GM21515 (cell line): Measurements from ENCODE around the gene NSG2.
A peak's percentile ranks its signal among the peaks of the same experiment; 100 is the strongest.
"Not testable (repeated sequence)": the region's sequence is repeated elsewhere in the genome, so short reads cannot be mapped to it uniquely, and the experiment has no call there.

Experiments
- ATAC-seq: cut with Tn5 transposase; IDR thresholded peaks from one replicate; pipeline ENCODE4 v1.9.1; 2021; ENCODE audit not compliant: unreplicated experiment

Gene NSG2

DNA sequence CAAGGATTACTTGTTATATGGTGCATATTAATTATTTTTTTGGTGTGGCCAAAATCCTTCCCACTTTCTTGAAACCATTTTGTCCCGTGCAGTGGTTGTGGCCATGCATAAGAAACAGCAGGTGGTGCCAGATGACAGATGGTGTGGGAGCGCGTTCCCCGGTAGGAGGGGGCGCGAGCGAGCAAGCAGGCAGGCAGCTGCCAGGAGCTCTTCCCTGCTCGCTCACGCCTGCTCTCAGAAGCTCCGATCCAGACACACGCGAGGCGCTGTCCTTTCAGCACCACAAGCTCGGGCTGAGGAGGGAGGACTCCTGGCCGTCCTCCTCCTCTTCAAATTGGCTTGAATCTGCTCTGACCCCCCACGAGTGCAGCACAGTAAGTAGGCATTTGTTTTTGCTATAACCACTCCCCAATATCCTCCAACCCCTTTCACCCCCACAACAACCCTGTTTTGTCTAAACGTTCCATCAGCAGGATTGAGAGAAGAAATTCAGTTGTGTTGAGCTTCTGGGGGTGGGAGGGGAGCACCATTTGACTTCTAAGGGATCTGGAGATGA, at the start of gene NSG2:
Gene NSG2, plus strand, starts transcription at position 237 of the 556 bp plus-strand sequence. CDS start 1,050 bp downstream, outside the sequence.
- ATAC-seq = peak; percentile 93

DNA sequence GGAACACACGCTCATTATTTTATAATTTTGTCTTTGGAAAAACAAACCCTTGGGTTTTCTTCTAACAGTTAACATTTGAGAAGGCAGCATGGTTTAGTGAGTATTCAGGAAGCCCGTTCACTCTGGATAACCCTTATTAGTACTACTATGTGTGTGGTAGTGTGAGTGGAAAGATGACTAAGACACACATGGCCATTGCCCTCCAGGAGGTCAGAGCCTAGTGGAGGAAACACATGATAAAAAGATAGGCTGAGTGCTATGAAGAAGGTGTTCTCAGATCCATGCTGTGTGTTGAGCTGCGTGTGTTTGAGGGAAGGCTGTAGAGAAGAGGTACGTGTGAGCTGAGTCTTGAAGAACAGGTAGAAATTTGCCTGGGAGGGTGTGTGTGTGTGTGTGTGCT, 48.2 kb upstream of the NSG2 start:
- no peak for ATAC-seq

GRCh38 chr5:173998531-173998930, 47.0 kb upstream of the NSG2 start:
- ATAC-seq = no peak

GRCh38 chr5:174000076-174000475, 45.4 kb upstream of the NSG2 start:
- ATAC-seq = no peak

DNA sequence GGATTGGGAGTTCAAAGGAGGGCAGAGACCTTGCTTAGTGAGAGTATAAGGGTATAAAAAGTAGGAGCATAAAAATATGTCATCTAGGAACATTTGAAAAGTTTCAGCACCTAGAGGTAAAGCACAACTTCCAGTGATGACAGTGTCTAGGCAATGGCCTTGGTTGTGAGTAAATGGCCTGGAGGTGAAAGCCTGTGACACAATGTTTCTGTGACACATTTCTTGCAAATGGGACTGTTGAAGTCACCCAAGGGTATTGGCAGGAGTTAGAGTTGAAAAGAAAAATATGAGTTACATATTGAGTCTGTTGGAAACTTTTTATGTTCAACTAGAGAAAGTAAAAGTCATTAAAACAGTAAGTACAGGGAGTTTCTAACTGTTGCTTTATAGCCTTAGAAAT, 41.7 kb upstream of the NSG2 start:
- no peak for ATAC-seq

- ATAC-seq = no peak
Measured at GRCh38 chr5:174008922-174009321, 36.6 kb upstream of the NSG2 start.

DNA sequence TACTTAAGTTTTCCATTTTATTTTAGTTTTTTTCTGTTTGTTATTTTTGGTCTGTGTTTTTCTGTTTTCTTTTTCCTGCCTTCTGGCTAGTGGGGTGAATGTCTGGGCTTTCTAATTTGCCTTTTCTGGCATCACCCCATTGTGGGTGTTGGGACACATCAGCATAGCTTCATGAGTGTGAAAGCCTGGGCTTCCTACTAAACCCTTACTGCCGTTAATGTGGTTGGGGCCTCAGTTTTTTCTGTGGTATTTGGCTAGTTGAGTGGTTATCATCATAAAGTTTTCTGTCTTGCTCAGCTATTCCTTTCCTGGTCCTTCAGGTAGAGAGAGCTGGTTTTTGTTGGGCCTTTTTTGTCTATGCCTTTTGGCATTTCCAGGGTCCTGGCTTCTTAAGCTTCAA, 35.1 kb upstream of the NSG2 start:
- no peak for ATAC-seq

DNA sequence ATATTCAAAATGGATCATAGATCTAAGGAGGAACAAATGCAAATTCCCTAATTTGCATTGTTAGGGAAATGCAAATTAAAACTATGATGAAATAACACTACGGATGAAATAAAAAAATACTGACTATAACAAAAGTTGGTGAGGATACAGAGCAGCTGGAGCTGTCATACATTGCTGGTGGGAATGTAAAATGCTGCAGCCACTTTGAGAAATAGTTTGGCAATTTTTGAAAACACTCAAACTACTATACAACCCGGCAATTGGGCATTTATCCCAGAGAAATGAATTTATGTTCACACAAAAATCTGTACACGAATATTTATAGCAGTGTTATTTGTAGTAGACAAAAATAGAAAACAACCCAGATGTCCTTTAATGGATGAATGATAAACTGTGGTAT, 34.1 kb upstream of the NSG2 start:
- ATAC-seq = no peak

DNA sequence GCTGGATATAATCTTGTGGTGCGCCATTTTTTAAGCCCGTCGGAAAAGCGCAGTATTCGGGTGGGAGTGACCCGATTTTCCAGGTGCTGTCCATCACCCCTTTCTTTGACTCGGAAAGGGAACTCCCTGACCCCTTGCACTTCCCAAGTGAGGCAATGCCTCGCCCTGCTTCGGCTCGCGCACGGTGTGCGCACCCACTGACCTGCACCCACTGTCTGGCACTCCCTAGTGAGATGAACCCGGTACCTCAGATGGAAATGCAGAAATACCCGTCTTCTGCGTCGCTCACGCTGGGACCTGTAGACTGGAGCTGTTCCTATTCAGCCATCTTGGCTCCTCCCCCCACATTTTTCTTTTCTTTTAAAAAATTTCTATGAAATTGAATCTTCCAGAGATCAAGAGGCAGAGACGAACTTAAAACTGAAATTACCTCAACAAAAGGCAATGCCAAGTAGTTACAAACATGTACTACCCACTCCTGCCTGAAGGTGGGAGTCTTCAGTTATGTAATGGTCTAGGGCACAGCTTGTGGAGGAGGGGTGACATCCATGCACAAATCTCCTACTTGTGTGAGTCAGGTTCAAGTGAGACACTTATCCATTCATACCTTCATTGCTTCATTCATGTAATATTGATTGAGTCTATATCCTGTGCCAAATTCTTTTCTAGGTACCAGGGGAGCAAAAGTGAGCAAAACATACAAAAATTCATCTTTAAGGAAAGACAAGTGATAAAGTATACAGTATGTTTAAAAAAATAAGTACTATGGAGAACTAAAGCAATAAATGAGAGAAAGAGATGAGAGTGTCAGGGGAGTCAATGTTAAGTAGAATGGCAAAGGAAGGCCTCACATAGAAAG, 25.2 kb upstream of the NSG2 start:
- ATAC-seq = not testable (repeated sequence)

DNA sequence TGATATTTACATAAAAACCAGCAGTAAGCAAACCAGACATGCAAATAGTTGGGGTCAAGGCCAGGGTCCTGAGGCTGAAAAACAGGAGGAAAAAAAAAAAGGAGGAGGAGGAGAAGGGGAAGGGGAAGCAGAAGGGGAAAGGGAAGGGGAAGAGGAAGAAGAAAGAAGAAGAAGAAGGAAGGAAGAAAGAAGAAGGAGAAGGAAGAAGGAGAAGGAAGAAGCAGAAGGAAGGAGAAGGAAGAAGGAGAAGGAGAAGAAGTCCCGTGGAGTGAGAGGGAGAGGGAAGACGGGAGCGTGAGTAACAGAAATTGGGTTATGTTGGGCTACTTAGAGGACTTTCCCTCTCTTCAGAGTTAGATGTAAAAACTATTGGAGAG, 24.6 kb upstream of the NSG2 start:
- ATAC-seq = no peak

- ATAC-seq = no peak
Measured at GRCh38 chr5:174022384-174023095, 23.0 kb upstream of the NSG2 start.

- ATAC-seq = no peak
Measured at GRCh38 chr5:174030286-174030685, 15.2 kb upstream of the NSG2 start.

GRCh38 chr5:174044466-174045254, 846 bp upstream of the NSG2 start:
- no peak for ATAC-seq

GRCh38 chr5:174046558-174046957, 1.1 kb downstream of the NSG2 start:
- ATAC-seq = no peak

DNA sequence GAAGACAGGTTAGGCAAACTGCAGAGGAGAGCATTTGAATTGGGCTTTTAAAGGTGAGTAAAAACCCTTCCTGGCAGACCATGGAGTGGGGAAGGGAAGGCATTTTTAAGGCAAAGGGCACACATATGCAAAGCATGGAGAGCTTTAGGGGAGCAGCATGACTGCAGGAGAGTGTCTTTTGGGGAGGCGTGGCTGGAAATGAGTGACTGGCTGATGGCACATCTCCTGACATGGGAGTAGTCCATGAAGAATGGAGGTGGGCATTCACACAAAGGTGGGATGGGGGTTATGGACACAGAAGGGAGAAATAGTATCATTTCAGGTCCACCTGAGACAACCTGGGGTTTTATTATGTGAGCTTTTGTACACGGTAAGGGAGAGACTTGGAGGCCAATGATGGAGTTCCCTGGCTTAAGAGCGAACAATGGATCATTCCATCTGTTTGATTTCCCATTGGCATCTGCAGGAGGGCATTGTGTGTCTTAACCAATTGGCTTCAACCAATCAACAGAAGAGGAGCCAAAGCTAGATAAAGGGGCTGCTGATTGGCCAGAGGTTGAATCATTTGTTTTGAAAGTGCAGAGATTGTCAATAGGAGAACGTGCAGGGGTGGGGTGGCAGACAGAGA, 2.1 kb downstream of the NSG2 start:
- ATAC-seq = no peak

- ATAC-seq = no peak
Measured at GRCh38 chr5:174052636-174053035, 7.1 kb downstream of the NSG2 start.

DNA sequence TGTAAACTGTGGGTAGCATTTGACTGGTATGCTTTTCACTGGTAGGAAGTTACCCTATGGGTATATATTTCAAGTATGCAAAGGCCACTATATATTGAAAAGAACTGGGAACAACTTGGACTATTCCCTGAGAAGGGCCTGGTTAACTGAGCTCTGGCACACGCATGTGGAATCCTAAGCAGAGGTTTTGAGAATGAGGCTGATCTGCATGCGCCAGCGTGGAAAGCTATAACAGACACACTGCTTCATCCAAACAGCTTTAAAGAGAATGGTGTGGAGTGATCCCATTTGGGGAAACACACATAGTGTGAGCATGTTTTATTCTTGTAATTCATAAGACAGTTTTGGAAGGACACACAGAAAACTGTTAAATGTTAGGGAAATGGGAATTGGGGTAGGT, 8.4 kb downstream of the NSG2 start:
- ATAC-seq = no peak

DNA sequence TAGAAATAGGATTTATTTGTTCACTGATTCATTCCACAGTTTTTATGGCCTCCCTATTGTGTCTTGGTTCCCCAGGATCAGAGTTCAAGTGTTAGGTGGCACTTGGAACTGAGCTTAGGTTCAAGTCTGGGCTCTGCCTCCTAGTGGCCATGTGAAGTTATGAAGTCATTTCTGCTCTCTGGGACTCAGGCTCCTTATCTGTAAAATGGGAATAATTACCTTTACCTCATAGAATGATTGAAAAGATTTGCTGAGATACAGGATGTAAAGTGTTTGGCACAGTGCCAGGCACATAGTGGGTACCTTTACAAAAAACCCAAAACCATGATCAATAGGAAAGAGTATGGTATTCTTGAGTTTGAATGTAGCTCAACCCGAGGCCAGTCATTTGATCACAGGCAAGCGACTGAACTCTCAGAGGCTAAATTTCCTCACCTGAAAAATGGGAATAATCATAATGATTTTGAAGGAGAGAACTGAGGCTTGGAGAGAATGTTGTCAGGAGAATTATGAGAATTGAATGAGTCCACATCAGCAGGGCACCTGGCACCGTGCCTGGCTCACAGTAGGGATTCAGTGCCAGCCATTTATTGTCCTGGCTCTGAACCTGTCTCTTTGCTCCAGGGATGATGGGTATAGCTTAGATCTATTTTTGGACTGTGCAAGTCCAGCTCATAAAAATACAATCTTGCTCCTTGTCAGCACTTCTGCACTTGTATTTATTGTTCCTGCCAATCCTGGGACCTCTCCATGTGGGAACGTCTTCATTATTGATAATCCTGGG, 10.8 kb downstream of the NSG2 start:
- ATAC-seq = no peak

DNA sequence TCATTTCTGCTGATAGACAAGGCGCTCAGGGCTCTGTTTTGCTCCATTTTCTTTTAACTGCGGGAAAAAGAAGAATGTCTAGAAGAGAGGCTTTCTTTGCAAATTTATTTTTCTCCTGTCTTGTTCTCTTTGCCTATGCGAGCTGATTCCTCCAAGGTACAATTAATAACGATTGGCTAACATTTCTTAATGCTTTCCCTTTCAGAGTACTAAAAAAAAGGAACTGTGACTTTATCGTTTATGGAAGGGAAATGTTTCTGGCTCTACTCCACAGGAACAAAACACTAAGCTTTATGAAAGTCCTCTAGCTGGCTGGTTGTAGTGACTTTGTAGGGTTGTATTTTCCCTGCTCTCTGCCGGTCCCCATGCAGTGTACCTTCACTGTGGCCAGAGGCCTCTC, 11.7 kb downstream of the NSG2 start:
- no peak for ATAC-seq
